NCI-H146 treated with DMSO at 0.1 percent for 48 hours (cell line): ENCODE results near the gene MYO1E.
"Not testable (repeated sequence)": the region's sequence is repeated elsewhere in the genome, so short reads cannot be mapped to it uniquely, and the experiment has no call there.

Experiments used
- DNase-seq: peaks from one replicate; lab custom pipeline; 2025; ENCODE audit not compliant: unreplicated experiment; lab: John Stamatoyannopoulos, UW

MYO1E gene

GRCh38 chr15:59295261-59296001 is 77.2 kb downstream of the MYO1E start:
- no peak for DNase-seq

DNA sequence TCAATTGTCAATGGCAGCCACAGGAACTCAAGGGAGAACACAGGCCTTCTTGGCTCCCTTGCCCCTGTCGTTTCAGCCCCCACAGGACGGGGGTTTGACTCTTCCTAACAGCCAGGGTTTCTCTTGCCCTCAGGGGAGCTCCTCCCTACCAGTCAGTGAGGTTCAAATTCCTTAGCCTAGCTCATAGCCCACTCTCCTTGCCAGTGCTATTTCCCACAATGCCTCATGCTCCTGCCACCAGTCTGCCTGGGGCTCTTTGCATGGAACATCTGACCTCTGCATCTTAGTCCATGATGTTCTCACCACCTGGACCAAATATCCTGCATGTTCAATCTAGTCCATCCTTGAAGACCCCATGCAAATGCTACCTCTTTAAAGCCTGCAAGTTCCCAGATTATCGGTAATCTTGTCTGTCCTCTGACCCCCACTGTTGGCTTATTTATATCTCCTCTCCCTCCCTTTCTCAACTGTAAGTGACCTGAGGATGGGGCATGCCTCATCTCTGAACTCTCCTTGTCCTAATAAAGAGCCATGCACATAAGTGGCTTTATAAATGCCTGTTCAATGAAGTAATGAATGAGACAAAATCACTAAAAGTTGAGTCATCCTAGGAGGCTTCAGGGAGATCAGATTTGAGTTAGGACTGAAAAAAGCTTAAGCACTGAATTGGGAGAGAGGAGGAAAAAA is 78.0 kb downstream of the MYO1E start:
- no peak for DNase-seq

GRCh38 chr15:59292442-59293151 is 80.1 kb downstream of the MYO1E start:
- DNase-seq, result no peak

- no peak for DNase-seq
Measured at GRCh38 chr15:59291213-59291549, 81.5 kb downstream of the MYO1E start.

DNA sequence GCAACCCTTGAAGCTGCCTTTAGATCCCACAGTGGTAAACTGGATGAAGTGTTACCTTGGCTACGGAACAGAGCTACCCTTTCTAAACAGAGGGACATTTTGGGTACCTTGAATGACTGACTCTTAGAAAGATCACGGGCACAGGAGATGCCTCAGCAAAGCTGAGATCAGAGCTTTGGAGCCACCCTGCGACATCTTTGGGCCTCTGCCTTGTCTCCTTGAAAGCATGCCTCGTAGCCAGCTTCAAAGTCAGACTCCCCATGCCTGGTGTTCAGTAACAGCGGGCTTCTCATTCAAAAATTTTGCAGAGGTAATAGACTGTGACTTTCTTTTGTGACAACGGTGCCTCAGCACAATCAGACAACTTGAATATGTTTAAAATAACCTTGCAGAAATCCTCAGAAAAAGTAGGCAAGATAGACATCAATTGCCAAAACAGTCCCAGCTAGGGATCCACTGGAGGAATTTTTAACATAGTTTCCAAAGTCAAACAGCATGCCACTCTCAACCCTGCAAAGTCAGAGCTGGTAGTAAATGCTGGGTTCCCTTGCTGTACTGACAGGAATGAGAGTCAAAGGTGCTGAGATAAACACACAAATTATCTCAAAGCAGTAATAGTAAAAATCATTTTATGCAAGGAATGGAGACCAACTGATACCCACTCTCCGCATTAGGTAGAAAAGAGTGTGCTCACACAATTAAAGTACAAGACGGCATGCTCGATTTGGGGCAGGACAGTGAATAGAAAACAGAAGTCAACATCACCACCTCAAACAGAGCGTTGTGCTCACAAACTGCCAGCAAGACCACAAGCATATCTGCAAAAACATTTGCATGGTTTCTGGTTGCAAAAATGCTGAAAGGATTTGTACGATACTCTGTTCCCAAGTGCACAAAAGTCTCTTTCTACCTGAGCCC is 82.1 kb downstream of the MYO1E start:
- no peak for DNase-seq

GRCh38 chr15:59289574-59289973 is 83.1 kb downstream of the MYO1E start:
- no peak for DNase-seq

- no peak for DNase-seq
Measured at GRCh38 chr15:59283717-59284391, 88.8 kb downstream of the MYO1E start.

- DNase-seq, result no peak
Measured at GRCh38 chr15:59282515-59283337, 89.9 kb downstream of the MYO1E start.

- no peak for DNase-seq
Measured at GRCh38 chr15:59281699-59282098, 91.0 kb downstream of the MYO1E start.

DNA sequence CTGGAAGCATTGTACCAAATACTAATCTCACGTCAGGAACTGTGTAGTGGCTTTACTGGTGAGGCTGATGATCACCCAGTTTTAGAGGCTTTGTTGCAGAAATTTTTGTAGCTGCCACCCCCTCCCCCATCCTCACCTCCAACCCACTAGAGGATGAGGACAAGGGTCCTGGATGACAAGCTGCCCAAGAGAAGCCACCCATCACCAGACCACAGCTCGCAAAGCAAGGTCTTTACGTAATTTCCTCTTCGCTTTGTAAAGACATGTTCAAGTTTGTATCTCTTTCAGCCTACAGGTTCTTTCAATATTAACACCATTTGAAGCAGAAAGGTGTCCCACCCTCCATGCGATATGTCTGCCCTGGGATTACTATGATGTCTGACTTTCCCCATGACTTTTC is 91.8 kb downstream of the MYO1E start:
- DNase-seq, result no peak

DNA sequence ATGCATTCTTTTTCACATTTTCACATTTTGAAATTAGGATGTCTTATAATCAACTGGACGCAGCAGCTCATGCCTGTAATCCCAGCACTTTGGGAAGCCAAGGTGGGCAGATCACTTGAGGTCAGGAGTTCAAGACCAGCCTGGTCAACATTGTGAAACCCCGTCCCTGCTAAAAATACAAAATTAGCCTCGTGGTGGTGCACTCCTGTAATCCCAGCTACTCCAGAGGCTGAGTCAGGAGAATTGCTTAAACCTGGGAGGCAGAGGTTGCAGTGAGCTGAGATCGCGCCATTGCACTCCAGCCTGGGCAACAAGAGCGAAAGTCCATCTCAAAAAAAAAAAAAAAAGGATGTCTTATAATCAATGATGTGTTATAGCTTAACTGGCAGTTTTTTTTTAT is 92.4 kb downstream of the MYO1E start:
- DNase-seq, result not testable (repeated sequence)

DNA sequence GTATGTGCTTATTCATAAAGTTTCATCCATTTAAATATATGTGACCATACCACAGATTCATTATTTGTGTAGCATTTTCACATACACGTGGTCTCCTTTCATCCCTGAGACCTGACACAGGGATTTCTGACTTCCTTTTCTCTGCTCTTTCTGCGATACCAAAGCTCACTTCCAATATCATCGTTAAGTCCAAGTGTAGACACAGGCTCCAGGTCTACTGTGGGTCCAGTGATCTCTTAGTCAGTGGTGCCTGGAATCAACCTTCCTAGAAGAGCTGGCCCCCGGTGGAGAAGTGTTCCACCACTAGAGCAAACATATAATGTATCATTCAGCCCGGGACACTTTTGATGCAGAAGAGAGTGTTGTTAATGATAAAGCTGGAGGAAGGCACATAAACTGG is 93.6 kb downstream of the MYO1E start:
- DNase-seq, result no peak

DNA sequence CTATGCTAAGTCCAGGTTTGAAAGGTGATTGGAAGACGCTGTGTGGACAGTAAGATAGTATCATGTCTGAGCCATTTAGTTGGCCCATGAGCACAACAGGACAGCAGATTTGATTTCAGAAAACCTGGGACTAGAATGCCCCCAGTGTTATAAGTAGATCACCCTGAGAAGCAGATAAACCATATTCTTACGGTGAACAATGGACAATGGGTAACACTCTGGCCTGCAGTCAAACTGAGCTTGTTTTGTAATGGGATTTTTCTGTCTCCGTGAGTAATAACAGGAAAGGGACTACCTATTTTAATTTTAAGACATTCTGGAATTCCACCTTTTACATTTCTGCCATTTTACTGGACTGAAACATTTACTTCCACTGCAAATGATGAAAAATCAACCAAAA is 94.6 kb downstream of the MYO1E start:
- DNase-seq, result no peak

DNA sequence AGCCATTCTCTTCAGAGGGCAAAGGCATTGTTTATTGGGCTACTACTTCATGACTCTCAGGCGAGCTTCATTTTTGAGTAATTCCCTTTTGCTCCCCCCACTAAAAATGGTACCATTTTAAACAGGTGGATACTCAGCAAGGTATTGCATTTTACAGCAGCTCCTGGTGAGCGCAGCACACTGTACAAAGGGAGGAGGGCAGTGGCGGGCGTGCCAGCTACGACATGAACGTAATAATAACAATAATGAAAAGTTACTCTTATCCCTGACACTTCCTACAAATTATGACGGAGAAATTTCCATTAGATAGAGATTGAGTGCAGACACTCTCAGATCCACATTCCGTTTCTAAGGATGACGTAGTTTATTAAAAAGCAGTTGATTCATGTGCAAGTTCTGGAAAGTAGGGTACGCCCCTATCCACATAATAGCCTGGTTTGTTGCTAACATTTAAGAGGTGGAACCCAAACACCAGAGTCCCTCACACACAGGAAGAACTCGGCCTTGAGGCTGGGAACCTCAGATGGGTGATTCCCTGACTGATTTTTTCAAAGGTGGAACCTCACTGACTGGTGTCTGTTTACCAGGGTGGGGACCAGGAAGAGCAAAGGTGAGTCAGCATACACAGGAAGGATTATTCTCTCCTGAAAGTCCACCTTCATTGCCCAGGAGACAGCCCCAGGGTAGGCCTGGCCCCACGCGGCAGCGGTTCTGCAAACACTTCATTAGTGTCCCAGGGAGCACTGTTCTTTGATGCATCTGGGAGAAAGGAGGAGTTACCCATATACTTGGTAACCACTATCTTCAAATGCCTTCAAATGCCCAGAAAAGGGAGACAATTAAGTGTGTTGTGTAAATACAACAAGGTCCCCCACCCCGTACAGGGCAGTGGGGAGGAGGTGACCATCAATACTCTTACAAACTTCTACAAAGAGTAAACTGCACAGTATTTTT is 96.2 kb downstream of the MYO1E start:
- no peak for DNase-seq

GRCh38 chr15:59274126-59274970 is 98.3 kb downstream of the MYO1E start:
- DNase-seq, result no peak

DNA sequence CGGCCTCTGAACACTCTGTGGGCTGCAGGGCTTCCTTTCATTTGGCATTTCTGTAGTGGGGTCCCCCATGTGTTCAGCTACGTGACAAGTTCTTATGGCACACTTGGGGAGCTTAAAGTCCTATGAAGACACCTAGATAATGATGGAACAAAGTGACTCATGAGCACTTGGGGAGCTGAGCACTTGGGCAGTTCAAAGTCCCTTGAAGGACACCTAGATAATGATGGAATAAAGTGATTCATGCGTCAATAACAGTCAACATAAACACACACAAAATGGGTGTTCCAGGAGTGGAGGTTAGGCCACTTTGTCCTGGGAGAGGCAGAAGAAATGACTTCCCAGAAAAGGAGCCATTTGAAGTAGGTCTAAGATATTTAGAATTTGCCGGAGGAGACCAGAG is 99.4 kb downstream of the MYO1E start:
- no peak for DNase-seq

DNA sequence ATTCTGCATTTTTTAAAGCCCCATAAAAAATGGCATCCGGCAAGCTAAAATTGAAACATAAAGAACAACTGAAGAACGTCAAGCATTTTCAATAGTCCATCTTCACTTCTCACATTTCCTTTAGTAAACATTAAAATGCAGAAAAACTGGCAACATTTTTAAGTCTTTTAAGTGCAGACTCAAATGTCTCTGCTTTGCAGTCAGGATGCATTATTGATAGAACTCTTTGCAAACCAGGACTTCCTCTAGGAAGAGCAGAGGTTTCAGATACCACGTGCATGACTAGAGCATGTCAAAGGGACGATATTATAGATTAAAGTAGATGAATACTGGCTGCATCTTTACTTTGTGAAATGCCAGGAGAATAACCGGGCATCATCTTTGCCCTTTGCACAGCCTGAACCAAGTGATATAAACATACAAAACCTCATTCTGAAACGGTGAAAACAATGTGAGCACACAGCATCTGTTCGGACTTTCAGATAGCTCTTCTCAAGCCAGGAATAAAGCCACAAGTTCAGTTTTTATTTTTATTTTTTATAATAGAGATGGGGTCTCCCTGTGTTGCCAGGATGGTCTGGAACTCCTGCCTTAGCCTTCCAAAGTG is 101.0 kb downstream of the MYO1E start:
- no peak for DNase-seq
